ENCODE results near the gene ZC3H13.

Gene ZC3H13

GRCh38 chr13:46059405-46059804 is 6.9 kb upstream of the ZC3H13 start:
- DNase-seq (ENCODE audit: low read depth), result no peak

GRCh38 chr13:46058268-46058667 is 5.7 kb upstream of the ZC3H13 start:
- DNase-seq (ENCODE audit: low read depth), result no peak

- no peak for DNase-seq (ENCODE audit: low read depth)
Observed at GRCh38 chr13:46057256-46058015, 4.9 kb upstream of the ZC3H13 start.

GRCh38 chr13:46053162-46054012 is 841 bp upstream of the ZC3H13 start:
- no peak for DNase-seq (ENCODE audit: low read depth)

GRCh38 chr13:46051968-46052318 is 603 bp downstream of the ZC3H13 start:
- no peak for DNase-seq (ENCODE audit: low read depth)

- DNase-seq (ENCODE audit: low read depth), result no peak
Observed at GRCh38 chr13:46050771-46051170, 1.8 kb downstream of the ZC3H13 start.

- DNase-seq (ENCODE audit: low read depth), result no peak
Observed at GRCh38 chr13:46045424-46045823, 7.1 kb downstream of the ZC3H13 start.

GRCh38 chr13:46043647-46044046 is 8.9 kb downstream of the ZC3H13 start:
- no peak for DNase-seq (ENCODE audit: low read depth)

- DNase-seq (ENCODE audit: low read depth), result no peak
Observed at GRCh38 chr13:46041419-46041839, 11.1 kb downstream of the ZC3H13 start.

GRCh38 chr13:46040763-46041162 is 11.8 kb downstream of the ZC3H13 start:
- no peak for DNase-seq (ENCODE audit: low read depth)

- no peak for DNase-seq (ENCODE audit: low read depth)
Observed at GRCh38 chr13:46039411-46040182, 12.9 kb downstream of the ZC3H13 start.

- DNase-seq (ENCODE audit: low read depth), result no peak
Observed at GRCh38 chr13:46038296-46038695, 14.2 kb downstream of the ZC3H13 start.

- DNase-seq (ENCODE audit: low read depth), result no peak
Observed at GRCh38 chr13:46035066-46035465, 17.5 kb downstream of the ZC3H13 start.

- no peak for DNase-seq (ENCODE audit: low read depth)
Observed at GRCh38 chr13:46032341-46032740, 20.2 kb downstream of the ZC3H13 start.

- DNase-seq (ENCODE audit: low read depth), result no peak
Observed at GRCh38 chr13:46031581-46032263, 20.8 kb downstream of the ZC3H13 start.

- DNase-seq (ENCODE audit: low read depth), result no peak
Observed at GRCh38 chr13:46025157-46025556, 27.4 kb downstream of the ZC3H13 start.

GRCh38 chr13:46022481-46022880 is 30.1 kb downstream of the ZC3H13 start:
- DNase-seq (ENCODE audit: low read depth), result no peak

- DNase-seq (ENCODE audit: low read depth), result no peak
Observed at GRCh38 chr13:46016216-46016615, 36.3 kb downstream of the ZC3H13 start.

- no peak for DNase-seq (ENCODE audit: low read depth)
Observed at GRCh38 chr13:46015366-46015765, 37.2 kb downstream of the ZC3H13 start.

- DNase-seq (ENCODE audit: low read depth), result no peak
Observed at GRCh38 chr13:46012404-46012803, 40.1 kb downstream of the ZC3H13 start.

GRCh38 chr13:46010148-46010547 is 42.4 kb downstream of the ZC3H13 start:
- no peak for DNase-seq (ENCODE audit: low read depth)

GRCh38 chr13:46008631-46009030 is 43.9 kb downstream of the ZC3H13 start:
- no peak for DNase-seq (ENCODE audit: low read depth)
